Psoas muscle (tissue), 8 donors: Measurements from ENCODE around the gene ANKRD11. TPM values are rescaled to one million over a fixed set of nuclear protein-coding genes. Genes with fewer than 3 reads are reported as not detected.
"Not testable (repeated sequence)": the region's sequence is repeated elsewhere in the genome, so short reads cannot be mapped to it uniquely, and the experiment has no call there.

Experiments
- ATAC-seq, 4 donors: fragments of 200-7000 bp; cut with Tn5 transposase; one replicate each; pipeline ENCODE4 v1.9.1; 2020; ENCODE audit warnings: moderate library complexity in 3 of 4, mild to moderate bottlenecking in 2 of 4
- DNase-seq, 2 donors: peaks; one replicate each; pipeline ENCODE4 v3.0.0-alpha.2; 2020
- H3K27ac ChIP-seq: fragments of 200-600 bp; one replicate; pipeline ENCODE4 v1.8.0; 2022
- H3K27me3 ChIP-seq, 3 donors: fragments of 200-600 bp in 1 of 3; one replicate each; pipeline versions ENCODE4 v1.6.1 to v1.8.0; 2013 to 2022; ENCODE audit warnings: low read length in 2 of 3, mild to moderate bottlenecking in 2 of 3, moderate library complexity in 1 of 3; ENCODE audit not compliant: insufficient read depth in 3 of 3
- H3K36me3 ChIP-seq, 2 donors: fragments of 200-600 bp in 1 of 2; one replicate each; pipeline versions ENCODE4 v1.6.1 to v1.8.0; 2013 to 2022; ENCODE audit warnings: low read depth in 1 of 2, mild to moderate bottlenecking in 1 of 2, moderate library complexity in 1 of 2; ENCODE audit not compliant: insufficient read depth in 1 of 2
- H3K4me1 ChIP-seq: fragments of 200-600 bp; one replicate; pipeline ENCODE4 v1.8.0; 2022
- H3K4me3 ChIP-seq: fragments of 200-600 bp; one replicate; pipeline ENCODE4 v1.8.0; 2022; ENCODE audit warnings: mild to moderate bottlenecking
- H3K9me3 ChIP-seq: fragments of 200-600 bp; one replicate; pipeline ENCODE4 v1.8.0; 2022
- WGBS, 3 donors: extraction: QIAGEN DNeasy Blood & Tissue Kit; methylation state at CpG; one replicate each; pipeline versions ENCODE4 v1.1.6 to v1.1.7; 2013; 5-methylcytosine and 5-hydroxymethylcytosine counted together
- intact Hi-C, 2 donors: fragments of 100-400 bp; cut with DNase I; formaldehyde crosslinking; loops; one replicate each; pipeline versions ENCODE4 v1.11.0 to v1.14.2; 2022
- polyA plus RNA-seq, 3 donors: library from polyadenylated mRNA; stranded (reverse); fragments of 200-250 nt; gene quantifications; one replicate each; pipeline ENCODE4 v1.2.3, GENCODE V29; 2013
- total RNA-seq, 4 donors: library from RNA; stranded (reverse); fragmentation: NEBNext Ultra II Directional in 2 of 4; extraction: Animal tissue kit (Norgen Biotek cat#: 25700) in 2 of 4; gene quantifications; one replicate each; pipeline versions ENCODE4 v1.2.1 to v1.2.4, GENCODE V29; 2021 to 2023
- TF ChIP-seq, protein P1 (sequence below): fragments of 200-600 bp; IDR thresholded peaks from one replicate; pipeline ENCODE4 v1.8.0; 2022; ENCODE audit warnings: antibody characterized with exemption
- donor health status: healthy with polysubstance abuse.
- donor health status: DM: no; HTN: no; CAD: no; lungs with moderate emphysema.
- donor health status: Bipolar disorder and iron deficiency.
- donor health status: healthy.
- donor health status: DM: yes; HTN: yes; CAD: no.
- donor health status: DM: no; HTN: no; CAD: no.
- donor health status: DM: no; HTN: no; CAD: no.
- donor health status: DM: yes; HTN: yes; CAD: no.

ANKRD11 gene
- total and polyA plus RNA-seq, 7 donors: 22.3 to 72.8 (median 57.2) TPM

GRCh38 chr16:89331371-89332109, 158.8 kb downstream of the ANKRD11 start:
- peak in 1 of 2 donors; percentile 11 for DNase-seq

DNA sequence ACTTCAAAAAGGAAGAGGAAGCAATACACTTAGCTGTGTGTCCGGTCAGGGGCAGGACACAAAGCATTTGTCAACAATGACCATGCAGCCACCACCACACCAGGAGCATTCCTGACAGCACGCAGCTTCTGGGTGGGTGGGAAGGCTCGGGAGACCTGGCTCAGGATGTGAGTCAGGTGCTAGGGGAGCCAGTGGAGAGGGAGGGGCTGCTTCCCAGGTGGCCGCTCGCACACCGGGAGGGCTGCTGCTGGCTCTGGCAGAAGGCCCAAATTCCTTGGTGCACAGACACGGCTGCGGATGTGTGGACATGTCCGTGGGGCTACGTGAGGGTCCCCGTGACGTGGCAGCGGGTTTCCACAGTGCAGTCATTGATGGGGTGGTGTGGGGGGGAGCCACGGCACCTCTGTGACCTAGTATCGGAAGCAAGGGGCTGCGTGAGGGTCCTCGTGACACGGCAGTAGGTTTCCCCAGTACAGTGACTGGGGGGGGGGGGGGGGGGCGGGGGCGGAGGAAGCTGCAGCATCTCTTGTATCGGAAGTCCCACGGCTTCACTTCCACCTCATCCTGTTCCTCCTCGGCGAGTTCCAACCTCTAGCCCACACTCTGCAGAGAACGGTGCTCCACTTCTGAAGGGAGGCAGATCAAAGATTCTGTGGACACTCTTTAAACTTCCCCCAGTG, 160.0 kb downstream of the ANKRD11 start:
- no peaks in the 10 kb centered on the region for H3K36me3 ChIP-seq
- peaks cover 78% of the 10 kb centered on the region for H3K4me1 ChIP-seq
- peak overlapping the region; percentile 96 for H3K27ac ChIP-seq
- DNase-seq (peak in 1 of 2 donors; percentile 69), ATAC-seq (peak; percentile 10 to 38 (median 28))
- intact Hi-C loops: loop anchor here (5.0 kb wide), 2 partner anchors 157 to 227 kb away; no protein-coding TSS in a partner anchor
- 40 to 44% (median 43%) methylated on average over 23 to 25 of the region's 25 CpGs for WGBS, 3 donors
- TF ChIP-seq, protein P1, sequence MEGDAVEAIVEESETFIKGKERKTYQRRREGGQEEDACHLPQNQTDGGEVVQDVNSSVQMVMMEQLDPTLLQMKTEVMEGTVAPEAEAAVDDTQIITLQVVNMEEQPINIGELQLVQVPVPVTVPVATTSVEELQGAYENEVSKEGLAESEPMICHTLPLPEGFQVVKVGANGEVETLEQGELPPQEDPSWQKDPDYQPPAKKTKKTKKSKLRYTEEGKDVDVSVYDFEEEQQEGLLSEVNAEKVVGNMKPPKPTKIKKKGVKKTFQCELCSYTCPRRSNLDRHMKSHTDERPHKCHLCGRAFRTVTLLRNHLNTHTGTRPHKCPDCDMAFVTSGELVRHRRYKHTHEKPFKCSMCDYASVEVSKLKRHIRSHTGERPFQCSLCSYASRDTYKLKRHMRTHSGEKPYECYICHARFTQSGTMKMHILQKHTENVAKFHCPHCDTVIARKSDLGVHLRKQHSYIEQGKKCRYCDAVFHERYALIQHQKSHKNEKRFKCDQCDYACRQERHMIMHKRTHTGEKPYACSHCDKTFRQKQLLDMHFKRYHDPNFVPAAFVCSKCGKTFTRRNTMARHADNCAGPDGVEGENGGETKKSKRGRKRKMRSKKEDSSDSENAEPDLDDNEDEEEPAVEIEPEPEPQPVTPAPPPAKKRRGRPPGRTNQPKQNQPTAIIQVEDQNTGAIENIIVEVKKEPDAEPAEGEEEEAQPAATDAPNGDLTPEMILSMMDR: no peak
- peak overlapping the region; percentile 25 for H3K4me3 ChIP-seq
- H3K9me3 ChIP-seq: no peaks in the 10 kb centered on the region
- no peaks in the 10 kb centered on the region for H3K27me3 ChIP-seq

More at GRCh38 chr16:89331371-89332109, 158.8 kb downstream of the ANKRD11 start:
- Histone ChIP-seq H3K27ac (peak overlapping the region; percentile 96), H3K36me3 (no peaks in the 10 kb centered on the region), H3K4me1 (peaks cover 78% of the 10 kb centered on the region), H3K27me3 (no peaks in the 10 kb centered on the region), H3K4me3 (no peak overlapping the region), H3K9me3 (no peaks in the 10 kb centered on the region)
- TF ChIP-seq, protein P1: no peak
- no peak for ATAC-seq
- WGBS, 3 donors: 87 to 89% (median 87%) methylated on average over 14 of the region's 14 CpGs
- intact Hi-C loops: loop anchor here (5.0 kb wide), 2 partner anchors 156 to 226 kb away; no protein-coding TSS in a partner anchor

DNA sequence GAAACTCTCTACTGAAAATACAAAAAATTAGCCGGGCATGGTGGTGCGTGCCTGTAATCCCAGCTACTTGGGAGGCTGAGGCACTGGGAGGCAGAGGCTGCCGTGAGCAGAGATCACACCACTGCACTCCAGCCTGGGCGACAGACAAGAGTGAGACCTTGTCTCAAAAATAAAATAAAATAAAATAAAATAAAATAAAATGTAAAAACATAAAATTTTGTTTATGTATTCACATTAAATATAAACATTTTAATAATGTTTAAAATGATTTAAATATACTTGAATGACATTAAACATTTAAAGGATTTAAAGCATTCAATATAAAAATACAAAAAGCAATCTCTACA, 160.6 kb downstream of the ANKRD11 start:
- DNase-seq: peak in 1 of 2 donors; percentile 37
- not testable (repeated sequence) for H3K4me3 ChIP-seq, ATAC-seq, H3K27me3 ChIP-seq, H3K36me3 ChIP-seq, H3K9me3 ChIP-seq
- Histone ChIP-seq H3K27ac (peak overlapping the region; percentile 96), H3K4me1 (peaks cover 78% of the 10 kb centered on the region)
- WGBS, 3 donors: 87 to 90% (median 87%) methylated on average over 4 of the region's 4 CpGs
- intact Hi-C loops: loop anchor here (5.0 kb wide), 2 partner anchors 157 to 227 kb away; no protein-coding TSS in a partner anchor

DNA sequence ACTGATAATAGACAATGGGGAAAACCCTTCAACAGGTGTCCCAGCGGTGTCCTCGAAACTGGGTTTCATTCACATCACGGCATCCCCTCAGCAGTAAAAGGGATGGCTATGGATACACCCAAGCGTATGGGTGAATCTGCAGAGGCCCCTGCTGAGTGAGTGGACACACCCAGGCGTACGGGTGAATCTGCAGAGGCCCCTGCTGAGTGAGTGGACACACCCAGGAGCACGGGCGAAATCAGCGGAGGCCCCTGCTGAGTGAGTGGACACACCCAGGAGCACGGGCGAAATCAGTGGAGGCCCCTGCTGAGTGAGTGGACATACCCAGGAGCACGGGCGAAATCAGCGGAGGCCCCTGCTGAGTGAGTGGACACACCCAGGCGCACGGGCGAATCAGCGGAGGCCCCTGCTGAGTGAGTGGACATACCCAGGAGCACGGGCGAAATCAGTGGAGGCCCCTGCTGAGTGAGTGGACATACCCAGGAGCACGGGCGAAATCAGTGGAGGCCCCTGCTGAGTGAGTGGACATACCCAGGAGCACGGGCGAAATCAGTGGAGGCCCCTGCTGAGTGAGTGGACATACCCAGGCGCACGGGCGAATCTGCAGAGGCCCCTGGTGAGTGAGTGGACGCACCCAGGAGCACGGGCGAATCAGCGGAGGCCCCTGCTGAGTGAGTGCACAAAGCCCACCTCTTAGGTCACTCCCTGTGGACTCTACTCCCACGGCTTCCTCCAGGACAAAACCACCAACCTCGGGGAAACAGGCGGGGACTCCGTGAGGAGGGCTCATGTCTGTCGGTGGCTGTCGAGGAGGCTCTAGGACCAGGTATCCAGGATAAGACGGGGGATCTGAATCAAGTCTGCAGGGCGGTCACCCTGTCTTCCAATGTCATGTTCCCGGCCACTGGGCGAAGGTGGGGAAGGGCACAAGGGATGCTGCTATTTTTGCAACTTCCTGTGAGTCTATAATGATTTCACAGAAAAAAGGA, 161.7 kb downstream of the ANKRD11 start:
- H3K4me3 ChIP-seq, H3K9me3 ChIP-seq, H3K36me3 ChIP-seq, H3K27me3 ChIP-seq, ATAC-seq, intact Hi-C loops: not testable (repeated sequence)
- DNase-seq: peak in 1 of 2 donors; percentile 40
- 84 to 89% (median 84%) methylated on average over 38 to 40 of the region's 41 CpGs for WGBS, 3 donors
- H3K4me1 ChIP-seq: peaks cover 78% of the 10 kb centered on the region
- H3K27ac ChIP-seq: peak overlapping the region; percentile 96

DNA sequence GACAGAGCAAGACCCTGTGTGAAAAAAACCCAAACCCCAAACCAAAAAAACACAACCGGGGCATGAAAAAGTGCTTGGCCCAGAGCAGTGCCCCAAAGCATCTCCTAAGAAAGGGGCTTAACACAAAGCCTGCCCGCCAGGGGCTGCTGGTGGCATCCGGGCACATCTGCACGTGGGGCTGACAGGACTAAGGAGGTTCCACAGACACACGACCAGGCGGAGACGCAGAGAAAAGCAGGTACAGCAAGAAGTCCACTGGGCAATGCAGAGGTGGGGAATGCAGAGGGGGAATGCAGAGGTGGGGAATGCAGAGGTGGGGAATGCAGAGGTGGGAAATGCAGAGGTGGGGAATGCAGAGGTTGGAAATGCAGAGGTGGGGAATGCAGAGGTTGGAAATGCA, 163.6 kb downstream of the ANKRD11 start:
- H3K9me3 ChIP-seq: no peaks in the 10 kb centered on the region
- H3K27me3 ChIP-seq: no peaks in the 10 kb centered on the region
- H3K27ac ChIP-seq: peak overlapping the region; percentile 92
- intact Hi-C loops: no loop called here
- no peaks in the 10 kb centered on the region for H3K36me3 ChIP-seq
- H3K4me3 ChIP-seq: peak overlapping the region; percentile 51
- 81 to 89% (median 84%) methylated on average over 7 of the region's 7 CpGs for WGBS, 3 donors
- no peak for ATAC-seq
- peak in 1 of 2 donors; percentile 32 for DNase-seq
- TF ChIP-seq, protein P1: no peak
- peaks cover 77% of the 10 kb centered on the region for H3K4me1 ChIP-seq
